GM12878 (cell line): ENCODE data around the gene SRMS.

ENCODE experiments used
- ASH2L ChIP-seq: fragments of 300-600, 200-600 bp; sonication (generic); IDR thresholded peaks from 2 replicates; pipeline ENCODE4 v1.6.1; 2017; ENCODE audit warnings: low read depth, mild to moderate bottlenecking, borderline replicate concordance
- CEBPB ChIP-seq, 2 experiments: fragments of 150-350 bp in 1 of 2; IDR thresholded peaks; 2 replicates each; pipeline ENCODE4 v1.6.1; 2012 to 2014; ENCODE audit warnings: low read depth in 2 of 2, low read length in 2 of 2, borderline replicate concordance in 1 of 2, inconsistent platforms in 1 of 2
- EP300 ChIP-seq, 2 experiments: fragments of 150-350 bp in 1 of 2; IDR thresholded peaks; 2 replicates each; pipeline ENCODE4 v1.6.1; 2011 to 2012; ENCODE audit warnings: low read depth in 2 of 2, low read length in 2 of 2, borderline replicate concordance in 1 of 2, improper control_type of control experiment in 1 of 2, inconsistent platforms in 1 of 2; ENCODE audit not compliant: control insufficient read depth in 1 of 2
- EZH2 ChIP-seq: IDR thresholded peaks from 2 replicates; pipeline ENCODE4 v1.6.1; 2012; ENCODE audit warnings: low read depth, mild to moderate bottlenecking, control low read depth, inconsistent platforms, low read length, borderline replicate concordance; ENCODE audit not compliant: control insufficient read depth
- HSF1 ChIP-seq: fragments of 150-350 bp; IDR thresholded peaks from 2 replicates; pipeline ENCODE4 v1.6.1; 2014; ENCODE audit warnings: mild to moderate bottlenecking, low read depth, low read length
- MYC ChIP-seq: IDR thresholded peaks from 2 replicates; pipeline ENCODE4 v1.6.1; 2011; ENCODE audit warnings: mild to moderate bottlenecking, low read length, moderate library complexity, inconsistent platforms; ENCODE audit not compliant: insufficient read depth, insufficient replicate concordance, insufficient read length, severe bottlenecking
- SIN3A ChIP-seq: IDR thresholded peaks from 2 replicates; pipeline ENCODE4 v1.6.1; 2012; ENCODE audit warnings: low read depth, low read length, improper control_type of control experiment
- TAF1 ChIP-seq: IDR thresholded peaks from 2 replicates; pipeline ENCODE4 v1.6.1; 2011; ENCODE audit warnings: mild to moderate bottlenecking, low read depth, low read length, borderline replicate concordance

GRCh38 chr20:63496596-63497120 lies 50.9 kb downstream of the SRMS start:
- TF ChIP-seq EP300 (IDR thresholded peaks at IDR 0.05; ENCODE audit: borderline replicate concordance in 1 of 2, control insufficient read depth in 1 of 2, low read depth in 2 of 2, low read length in 2 of 2) = no peak
- no peak for TF ChIP-seq CEBPB (IDR thresholded peaks at IDR 0.05; ENCODE audit: borderline replicate concordance in 1 of 2, low read depth in 2 of 2, low read length in 2 of 2)
- TF ChIP-seq ASH2L = no peak
- no peak for TF ChIP-seq HSF1
- TF ChIP-seq SIN3A = no peak
- no peak for TF ChIP-seq EZH2
- TF ChIP-seq TAF1 = no peak
- no peak for TF ChIP-seq MYC
